Measurements from ENCODE around the gene PRKCB. TPM values are rescaled to one million over a fixed set of nuclear protein-coding genes. Genes with fewer than 3 reads are reported as not detected.

The PRKCB gene
- total RNA-seq (ENCODE audit: low replicate concordance), result 0.23 and 1.4 TPM in 2 replicates

DNA sequence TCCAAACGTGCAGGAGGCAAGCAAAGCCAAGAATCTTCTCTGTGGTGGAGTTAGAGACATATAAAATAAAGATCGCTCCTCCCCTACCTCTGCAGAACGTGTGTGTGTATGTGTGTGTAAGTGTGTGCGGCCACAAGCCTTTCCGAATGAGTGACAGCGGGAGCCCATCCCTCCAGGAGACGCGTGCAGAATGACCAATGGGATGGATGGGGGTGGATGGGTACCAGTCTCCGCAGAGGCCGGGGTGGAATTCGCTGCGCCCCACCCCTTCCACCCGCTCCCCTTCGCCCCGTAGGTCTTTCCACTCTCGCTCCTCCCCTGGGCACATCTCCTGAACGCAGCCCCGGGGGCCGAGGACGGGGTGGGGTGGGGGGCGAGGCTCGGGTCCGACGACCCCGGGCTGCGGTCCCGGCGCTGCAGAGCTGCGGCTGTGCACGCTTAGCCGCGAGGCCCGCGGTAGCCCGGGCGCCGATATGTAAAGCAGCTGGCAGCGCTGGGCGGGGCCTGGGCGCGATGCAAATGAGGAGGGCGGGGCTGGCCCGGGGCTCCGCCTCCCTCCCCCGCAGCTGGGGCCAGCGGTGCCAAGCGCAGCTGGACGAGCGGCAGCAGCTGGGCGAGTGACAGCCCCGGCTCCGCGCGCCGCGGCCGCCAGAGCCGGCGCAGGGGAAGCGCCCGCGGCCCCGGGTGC is at the start of gene PRKCB:
TSS of gene PRKCB (plus strand) at position 594 of the 688 bp plus-strand sequence.

DNA sequence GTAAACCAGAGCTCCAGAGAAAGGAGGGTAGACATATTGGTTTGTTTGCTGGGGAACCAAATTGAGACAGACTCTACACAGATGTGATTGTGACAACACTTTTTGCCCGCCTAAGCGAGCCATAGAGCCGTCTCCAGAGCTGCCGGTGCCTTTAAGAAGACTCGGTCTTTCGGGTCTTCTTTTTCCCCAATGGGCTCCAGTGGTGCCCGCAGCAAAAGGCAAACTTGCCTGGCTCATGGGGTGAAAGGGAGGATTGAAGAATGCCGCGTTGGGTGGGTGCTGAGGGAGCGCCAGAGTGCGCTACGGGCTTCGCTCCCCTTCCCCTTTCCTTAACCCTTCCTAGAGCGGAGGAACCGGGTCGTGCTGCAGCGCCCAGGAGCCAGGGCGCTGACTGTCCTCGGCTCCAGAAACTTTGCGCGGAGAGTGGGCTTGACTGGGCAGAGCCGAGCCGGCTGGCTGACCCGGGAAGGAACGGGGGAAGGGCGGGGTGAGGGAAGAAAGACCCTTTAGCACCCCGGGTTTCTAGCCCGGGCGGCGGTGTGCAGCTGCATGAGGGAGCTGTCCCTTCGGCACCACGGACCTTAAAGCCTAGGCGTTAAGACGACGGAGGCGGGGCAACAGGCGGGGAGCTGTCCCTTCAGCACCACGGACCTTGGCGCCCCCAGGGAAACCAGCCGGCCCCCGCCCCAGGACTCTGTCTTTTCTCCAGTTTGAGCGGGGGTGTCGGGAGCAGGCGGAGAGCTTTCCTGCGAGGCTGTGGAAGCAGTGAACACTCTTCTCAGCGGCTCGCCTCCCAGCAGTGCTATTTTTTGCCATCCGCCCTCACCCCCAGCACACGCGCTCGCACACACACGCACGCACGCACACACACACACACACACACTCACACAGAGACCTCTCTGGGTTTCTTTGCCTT is 419.9 kb downstream of the PRKCB start, which contains the start of gene CACNG3:
TSS of gene CACNG3 (plus strand) at position 880 of the 916 bp plus-strand sequence. CDS start 420 bp downstream, outside the sequence.

Other genes starting within 250 kb of the PRKCB start
- gene NDUFAB1, start 239.7 kb upstream of the PRKCB start, total RNA-seq (ENCODE audit: low replicate concordance), result 24.5 and 78.8 TPM in 2 replicates
- 3.6 and 5.0 TPM in 2 replicates for gene PALB2, start 194.7 kb upstream of the PRKCB start, total RNA-seq (ENCODE audit: low replicate concordance)
- 51.1 and 128 TPM in 2 replicates for gene DCTN5, start 194.5 kb upstream of the PRKCB start, total RNA-seq (ENCODE audit: low replicate concordance)
- 1.3 and 7.0 TPM in 2 replicates for gene PLK1, start 157.1 kb upstream of the PRKCB start, total RNA-seq (ENCODE audit: low replicate concordance)
- gene ERN2, start 122.8 kb upstream of the PRKCB start, total RNA-seq (ENCODE audit: low replicate concordance), result 0.35 TPM in 1 of 2 replicates, not detected in the other
- not detected in 2 replicates for gene CHP2, start 81.0 kb upstream of the PRKCB start, total RNA-seq (ENCODE audit: low replicate concordance)